ENCODE data around the gene KDM2A.

KDM2A gene

DNA sequence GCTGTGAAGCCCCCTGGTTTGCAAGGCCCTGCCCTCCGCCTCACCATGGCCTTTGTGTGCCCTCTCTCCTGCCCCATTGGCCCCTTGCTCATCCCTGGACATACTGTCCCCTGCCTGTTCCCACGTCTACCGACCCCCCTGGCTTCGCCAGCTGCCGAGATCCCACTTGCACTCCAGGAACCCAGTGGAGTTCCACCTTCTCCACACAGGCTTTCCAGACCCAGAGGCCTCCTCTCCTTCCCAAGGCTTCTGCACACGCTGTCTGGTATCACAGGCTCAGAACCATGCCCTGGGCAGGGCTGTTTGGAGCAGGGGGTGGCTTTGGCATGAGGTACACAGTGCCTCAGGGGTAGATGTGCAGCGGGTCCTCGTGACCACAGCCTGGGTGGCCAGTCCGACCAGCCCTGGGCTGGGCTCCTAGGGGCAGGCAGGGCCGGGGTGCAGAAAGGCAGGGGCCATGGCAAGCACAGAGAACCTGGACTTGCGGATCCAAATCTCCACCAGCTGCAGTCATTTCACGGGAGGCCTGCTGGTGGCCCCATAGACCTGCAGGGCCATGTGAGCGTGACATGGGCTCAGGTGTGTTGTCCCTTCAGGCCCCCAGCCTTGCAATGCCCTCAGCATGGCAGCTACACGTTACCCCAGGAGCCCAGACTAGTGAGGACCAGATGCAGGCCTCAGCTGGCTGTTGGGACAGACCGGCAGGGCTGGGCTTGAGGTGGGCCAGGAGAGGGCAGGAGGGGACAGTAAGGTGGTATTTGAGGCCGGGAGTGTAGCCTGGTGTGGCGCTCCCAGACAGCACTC is 156.7 kb downstream of the KDM2A start:
- Mint-ChIP-seq H3K27me3 (ENCODE audit: low read depth) (no peaks in the 10 kb centered on the region), H3K4me3 (peak overlapping the region in 1 of 3 experiments; percentile 44), H3K27ac (peak overlapping the region; percentile 61 to 74 (median 70)), H3K9me3 (no peaks in the 10 kb centered on the region), H3K36me3 (ENCODE audit: low read depth) (peaks cover 15% of the 10 kb centered on the region), H3K4me1 (peaks cover 19% of the 10 kb centered on the region)
- TF ChIP-seq CTCF (IDR thresholded peaks at IDR 0.05; ENCODE audit: unreplicated experiment in 3 of 3) = no peak

DNA sequence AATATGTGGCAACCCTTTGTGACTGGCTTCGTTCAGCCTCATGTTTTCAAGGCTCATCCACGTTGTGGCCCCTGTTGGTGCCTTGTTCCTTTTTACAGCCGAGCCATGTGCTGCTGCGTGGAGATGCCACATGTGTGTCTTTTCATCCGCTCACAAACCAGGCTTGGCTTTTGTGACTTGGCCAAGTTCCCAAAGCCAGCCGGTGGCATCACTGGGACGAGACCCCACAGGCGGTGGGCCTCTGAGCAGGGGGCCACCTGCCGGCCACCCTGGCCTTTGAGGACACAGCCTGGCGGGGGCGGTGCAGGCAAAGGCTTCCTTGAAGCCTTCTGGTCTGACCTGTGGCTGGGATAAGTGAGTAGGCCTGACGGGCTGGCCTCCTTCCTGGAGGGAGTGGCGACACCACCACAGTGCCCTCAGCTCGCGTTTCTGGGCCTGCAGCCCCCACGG is 157.7 kb downstream of the KDM2A start:
- Mint-ChIP-seq H3K4me3 (peak overlapping the region in 1 of 3 experiments; percentile 37), H3K4me1 (peaks cover 12% of the 10 kb centered on the region), H3K9me3 (no peaks in the 10 kb centered on the region), H3K36me3 (ENCODE audit: low read depth) (peaks cover 15% of the 10 kb centered on the region), H3K27me3 (ENCODE audit: low read depth) (no peaks in the 10 kb centered on the region), H3K27ac (peak overlapping the region; percentile 66 to 92 (median 74))
- TF ChIP-seq CTCF (IDR thresholded peaks at IDR 0.05; ENCODE audit: unreplicated experiment in 3 of 3) = no peak

DNA sequence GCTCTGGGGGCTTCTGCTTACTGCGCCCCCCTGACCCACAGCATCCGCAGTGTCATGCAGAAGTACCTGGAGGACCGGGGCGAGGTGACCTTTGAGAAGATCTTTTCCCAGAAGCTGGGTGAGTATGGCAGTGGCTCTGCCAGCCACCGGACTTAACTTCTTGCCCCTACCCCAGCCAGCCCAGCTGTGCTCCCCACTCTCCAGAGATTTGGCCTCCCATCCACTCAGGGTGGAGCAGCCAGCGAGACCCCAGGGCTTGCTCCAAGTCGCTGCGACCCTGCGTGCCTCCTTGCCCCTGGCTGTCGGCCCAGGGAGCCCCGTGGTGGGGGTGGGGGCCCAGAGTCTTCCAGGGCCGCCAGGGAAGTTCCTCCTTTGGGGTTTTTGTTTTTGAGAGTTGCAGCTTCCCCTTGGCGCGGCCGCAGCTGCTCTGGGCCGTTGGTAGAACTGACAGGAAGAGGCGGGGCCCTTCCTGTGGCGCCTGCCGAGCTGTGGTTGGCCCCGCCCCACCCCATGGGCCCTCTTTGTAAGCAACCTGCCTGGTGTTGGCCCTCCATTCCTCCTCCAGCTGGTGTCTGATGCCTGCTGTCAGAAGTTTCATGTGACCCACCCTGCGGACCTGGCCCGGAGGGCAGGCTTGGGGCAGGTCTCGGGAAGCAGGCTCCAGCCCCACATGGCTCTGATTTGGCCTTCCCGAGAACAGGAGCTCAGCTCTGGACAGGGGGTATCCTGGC is 158.3 kb downstream of the KDM2A start:
- H3K27me3 Mint-ChIP-seq (ENCODE audit: low read depth) = no peaks in the 10 kb centered on the region
- H3K36me3 Mint-ChIP-seq (ENCODE audit: low read depth) = peaks cover 16% of the 10 kb centered on the region
- H3K9me3 Mint-ChIP-seq = no peaks in the 10 kb centered on the region
- H3K4me3 Mint-ChIP-seq = peak overlapping the region in 1 of 3 experiments; percentile 19
- no peak for TF ChIP-seq CTCF (IDR thresholded peaks at IDR 0.05; ENCODE audit: unreplicated experiment in 3 of 3)
- peaks cover 12% of the 10 kb centered on the region for H3K4me1 Mint-ChIP-seq
- peak overlapping the region; percentile 66 to 74 (median 74) for H3K27ac Mint-ChIP-seq

DNA sequence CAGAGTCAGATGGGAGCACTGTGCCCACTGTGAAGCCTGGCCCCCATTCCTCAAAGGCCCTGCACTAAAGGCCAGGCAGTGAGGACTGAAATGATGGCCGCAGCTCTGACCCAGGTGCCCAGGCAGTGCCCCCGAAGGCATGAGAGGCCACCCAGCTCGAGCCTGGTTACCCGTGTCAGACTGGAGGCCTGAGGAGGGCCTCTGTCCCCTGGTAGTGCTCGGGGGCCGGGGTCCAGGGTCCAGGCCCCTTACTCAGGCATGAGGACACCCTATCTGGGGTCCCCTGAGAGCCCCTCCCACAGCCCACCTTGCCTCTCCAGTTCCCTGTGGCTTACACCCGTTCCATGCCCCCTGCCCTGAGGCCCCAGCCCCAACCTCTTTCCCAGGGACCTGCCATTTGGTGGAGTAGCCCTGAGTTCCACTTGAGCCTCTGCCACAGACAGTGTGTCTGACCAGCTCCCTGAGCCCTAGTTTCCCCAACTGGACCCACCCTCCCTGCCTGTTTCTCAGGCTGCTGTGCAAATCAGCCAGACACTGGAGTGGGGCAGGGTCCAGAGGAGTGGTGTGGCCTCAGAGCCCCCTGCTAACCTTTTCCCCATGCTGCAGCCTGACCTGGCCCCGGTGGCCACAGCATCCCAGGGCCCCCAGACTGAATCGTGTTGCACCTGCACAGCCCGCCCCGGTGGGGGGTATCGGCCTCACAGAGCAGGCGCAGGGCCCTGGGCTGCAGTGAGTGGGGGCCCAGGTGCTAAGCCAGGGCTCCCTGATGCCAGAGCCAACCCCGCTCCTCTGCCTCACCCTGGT is 159.3 kb downstream of the KDM2A start:
- Mint-ChIP-seq H3K4me3 (no peak overlapping the region), H3K36me3 (ENCODE audit: low read depth) (peaks cover 20% of the 10 kb centered on the region), H3K27ac (peak overlapping the region in 2 of 3 experiments; percentile 66 to 74), H3K4me1 (peaks cover 12% of the 10 kb centered on the region), H3K9me3 (no peaks in the 10 kb centered on the region), H3K27me3 (ENCODE audit: low read depth) (no peaks in the 10 kb centered on the region)
- TF ChIP-seq CTCF (IDR thresholded peaks at IDR 0.05; ENCODE audit: unreplicated experiment in 3 of 3) = no peak

DNA sequence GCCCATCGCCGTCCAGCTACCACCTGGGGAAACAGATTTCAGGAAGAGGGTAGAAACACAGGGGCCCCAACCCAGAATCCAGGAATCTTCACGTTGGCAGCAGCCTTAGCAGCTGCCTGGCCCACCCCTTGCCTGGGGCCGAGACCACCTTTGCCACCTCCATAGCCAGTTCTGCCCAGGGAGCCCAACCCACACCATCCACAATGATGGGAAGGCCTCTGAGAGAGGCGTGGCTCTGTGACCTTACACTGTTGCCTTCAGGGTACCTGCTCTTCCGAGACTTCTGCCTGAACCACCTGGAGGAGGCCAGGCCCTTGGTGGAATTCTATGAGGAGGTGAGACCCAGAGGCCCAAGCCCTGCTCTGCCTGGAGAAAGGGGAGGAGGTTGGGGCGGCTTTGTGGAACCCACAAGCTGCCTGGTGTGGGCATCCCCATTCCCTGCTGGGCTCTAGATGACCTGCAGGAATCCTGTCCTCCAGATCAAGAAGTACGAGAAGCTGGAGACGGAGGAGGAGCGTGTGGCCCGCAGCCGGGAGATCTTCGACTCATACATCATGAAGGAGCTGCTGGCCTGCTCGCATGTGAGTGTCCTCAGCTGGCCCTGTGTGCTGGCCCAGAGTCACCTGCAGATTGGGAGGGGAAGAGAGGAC is 160.0 kb downstream of the KDM2A start:
- no peak for TF ChIP-seq CTCF (IDR thresholded peaks at IDR 0.05; ENCODE audit: unreplicated experiment in 3 of 3)
- H3K4me3 Mint-ChIP-seq = no peak overlapping the region
- no peaks in the 10 kb centered on the region for H3K9me3 Mint-ChIP-seq
- H3K4me1 Mint-ChIP-seq = peaks cover 12% of the 10 kb centered on the region
- H3K27ac Mint-ChIP-seq = no peak overlapping the region
- peaks cover 24% of the 10 kb centered on the region for H3K36me3 Mint-ChIP-seq (ENCODE audit: low read depth)
- no peaks in the 10 kb centered on the region for H3K27me3 Mint-ChIP-seq (ENCODE audit: low read depth)

Measured in nephron (organoid).